ENCODE data around the gene GAMT. TPM values are rescaled to one million over a fixed set of nuclear protein-coding genes. Genes with fewer than 3 reads are reported as not detected.

The GAMT gene
- total RNA-seq, 3 donors from 2014 or later = 16.0 to 25.9 (median 23.1) TPM

GRCh38 chr19:1365319-1366269, 35.7 kb downstream of the GAMT start:
- ATAC-seq = no peak
- Mint-ChIP-seq H3K9me3 (no peaks in the 10 kb centered on the region), H3K36me3 (ENCODE audit: insufficient read depth) (peaks cover 10% of the 10 kb centered on the region), H3K27me3 (ENCODE audit: low read depth) (no peaks in the 10 kb centered on the region), H3K4me1 (ENCODE audit: low read depth) (peaks cover 20% of the 10 kb centered on the region), H3K4me3 (no peak overlapping the region)
- DNase-seq = no peak

GRCh38 chr19:1364070-1364704, 37.2 kb downstream of the GAMT start:
- peaks cover 20% of the 10 kb centered on the region for H3K4me1 Mint-ChIP-seq (ENCODE audit: low read depth)
- H3K4me3 Mint-ChIP-seq = peak overlapping the region; percentile 45
- H3K27me3 Mint-ChIP-seq (ENCODE audit: low read depth) = no peaks in the 10 kb centered on the region
- ATAC-seq (peak; percentile 88 to 94), DNase-seq (no peak)
- no peaks in the 10 kb centered on the region for H3K9me3 Mint-ChIP-seq
- H3K36me3 Mint-ChIP-seq (ENCODE audit: insufficient read depth) = peaks cover 12% of the 10 kb centered on the region

- Mint-ChIP-seq H3K9me3 (no peaks in the 10 kb centered on the region), H3K36me3 (ENCODE audit: insufficient read depth) (peaks cover 14% of the 10 kb centered on the region), H3K4me3 (peak overlapping the region; percentile 29), H3K27me3 (ENCODE audit: low read depth) (no peaks in the 10 kb centered on the region), H3K4me1 (ENCODE audit: low read depth) (peaks cover 20% of the 10 kb centered on the region)
- DNase-seq (no peak), ATAC-seq (peak in 1 of 2 donors; percentile 34)
Observed at GRCh38 chr19:1363599-1363998, 37.7 kb downstream of the GAMT start.

GRCh38 chr19:1362387-1363257, 38.7 kb downstream of the GAMT start:
- DNase-seq (no peak), ATAC-seq (no peak)
- no peaks in the 10 kb centered on the region for H3K9me3 Mint-ChIP-seq
- H3K4me3 Mint-ChIP-seq = no peak overlapping the region
- H3K4me1 Mint-ChIP-seq (ENCODE audit: low read depth) = peaks cover 20% of the 10 kb centered on the region
- no peaks in the 10 kb centered on the region for H3K27me3 Mint-ChIP-seq (ENCODE audit: low read depth)
- H3K36me3 Mint-ChIP-seq (ENCODE audit: insufficient read depth) = peaks cover 19% of the 10 kb centered on the region

- no peak for ATAC-seq
- H3K4me1 Mint-ChIP-seq (ENCODE audit: low read depth) = peaks cover 20% of the 10 kb centered on the region
- no peak overlapping the region for H3K4me3 Mint-ChIP-seq
- no peak for DNase-seq
- H3K9me3 Mint-ChIP-seq = no peaks in the 10 kb centered on the region
- H3K36me3 Mint-ChIP-seq (ENCODE audit: insufficient read depth) = peaks cover 17% of the 10 kb centered on the region
- no peaks in the 10 kb centered on the region for H3K27me3 Mint-ChIP-seq (ENCODE audit: low read depth)
Observed at GRCh38 chr19:1361601-1362386, 39.5 kb downstream of the GAMT start.

- Mint-ChIP-seq H3K4me1 (ENCODE audit: low read depth) (peaks cover 24% of the 10 kb centered on the region), H3K4me3 (no peak overlapping the region), H3K27me3 (ENCODE audit: low read depth) (no peaks in the 10 kb centered on the region), H3K9me3 (no peaks in the 10 kb centered on the region), H3K36me3 (ENCODE audit: insufficient read depth) (peaks cover 17% of the 10 kb centered on the region)
- DNase-seq (no peak), ATAC-seq (no peak)
Observed at GRCh38 chr19:1360818-1361461, 40.4 kb downstream of the GAMT start.

- H3K4me3 Mint-ChIP-seq = no peak overlapping the region
- peaks cover 17% of the 10 kb centered on the region for H3K36me3 Mint-ChIP-seq (ENCODE audit: insufficient read depth)
- H3K27me3 Mint-ChIP-seq (ENCODE audit: low read depth) = no peaks in the 10 kb centered on the region
- H3K4me1 Mint-ChIP-seq (ENCODE audit: low read depth) = peaks cover 30% of the 10 kb centered on the region
- no peaks in the 10 kb centered on the region for H3K9me3 Mint-ChIP-seq
- no peak for ATAC-seq
- DNase-seq = no peak
Observed at GRCh38 chr19:1360126-1360817, 41.1 kb downstream of the GAMT start.

GRCh38 chr19:1357531-1358109, 43.7 kb downstream of the GAMT start:
- H3K36me3 Mint-ChIP-seq (ENCODE audit: insufficient read depth) = peaks cover 14% of the 10 kb centered on the region
- peaks cover 11% of the 10 kb centered on the region for H3K4me1 Mint-ChIP-seq (ENCODE audit: low read depth)
- H3K27me3 Mint-ChIP-seq (ENCODE audit: low read depth) = no peaks in the 10 kb centered on the region
- ATAC-seq (no peak), DNase-seq (no peak)
- H3K9me3 Mint-ChIP-seq = no peaks in the 10 kb centered on the region
- no peak overlapping the region for H3K4me3 Mint-ChIP-seq

- Mint-ChIP-seq H3K9me3 (no peaks in the 10 kb centered on the region), H3K4me1 (ENCODE audit: low read depth) (peaks cover 9% of the 10 kb centered on the region), H3K36me3 (ENCODE audit: insufficient read depth) (peaks cover 11% of the 10 kb centered on the region), H3K4me3 (peak overlapping the region; percentile 87), H3K27me3 (ENCODE audit: low read depth) (no peaks in the 10 kb centered on the region)
- ATAC-seq (no peak), DNase-seq (no peak)
Observed at GRCh38 chr19:1356508-1356865, 44.9 kb downstream of the GAMT start.

GRCh38 chr19:1355568-1356507, 45.5 kb downstream of the GAMT start:
- H3K4me1 Mint-ChIP-seq (ENCODE audit: low read depth) = peaks cover 9% of the 10 kb centered on the region
- peak overlapping the region; percentile 87 for H3K4me3 Mint-ChIP-seq
- H3K36me3 Mint-ChIP-seq (ENCODE audit: insufficient read depth) = peaks cover 11% of the 10 kb centered on the region
- ATAC-seq (no peak), DNase-seq (no peak)
- H3K9me3 Mint-ChIP-seq = no peaks in the 10 kb centered on the region
- H3K27me3 Mint-ChIP-seq (ENCODE audit: low read depth) = no peaks in the 10 kb centered on the region

- ATAC-seq = peak; percentile 75 to 76
- DNase-seq = no peak
Observed at GRCh38 chr19:1354970-1355567, 46.3 kb downstream of the GAMT start.

More at GRCh38 chr19:1354970-1355567, 46.3 kb downstream of the GAMT start:
- Mint-ChIP-seq H3K4me3 (peak overlapping the region; percentile 87), H3K27me3 (ENCODE audit: low read depth) (no peaks in the 10 kb centered on the region), H3K9me3 (no peaks in the 10 kb centered on the region), H3K4me1 (ENCODE audit: low read depth) (peaks cover 9% of the 10 kb centered on the region), H3K36me3 (ENCODE audit: insufficient read depth) (peaks cover 11% of the 10 kb centered on the region)

All from activated T-cell treated with anti-CD3 and anti-CD28 coated beads, Interleukin-2, amount 50 U/mL, for 4 hours (primary cell).